H1 (cell line): ENCODE measurements around the gene ATAD3A.

ENCODE experiments used
- EP300 ChIP-seq, 2 experiments: IDR thresholded peaks; 1 replicate in 1 of 2; 2 replicates in 1 of 2; pipeline ENCODE4 v1.6.1; 2011 to 2012; ENCODE audit warnings: low read depth in 2 of 2, low read length in 2 of 2, mild to moderate bottlenecking in 2 of 2, borderline replicate concordance in 1 of 2, inconsistent platforms in 1 of 2, moderate library complexity in 1 of 2
- EZH2 ChIP-seq: fragments of 200-600 bp; sonication (generic); IDR thresholded peaks from 2 replicates; pipeline ENCODE4 v1.7.1; 2012; ENCODE audit warnings: low read depth, mild to moderate bottlenecking, moderate library complexity, low read length, inconsistent platforms; ENCODE audit not compliant: severe bottlenecking
- JUND ChIP-seq: IDR thresholded peaks from 2 replicates; pipeline ENCODE4 v1.6.1; 2011; ENCODE audit warnings: mild to moderate bottlenecking, improper control_type of control experiment, low read length
- POLR2A ChIP-seq, 2 experiments: IDR thresholded peaks; 1 replicate in 1 of 2; 2 replicates in 1 of 2; pipeline ENCODE4 v1.6.1; 2011; ENCODE audit warnings: low read depth in 2 of 2, low read length in 2 of 2, mild to moderate bottlenecking in 2 of 2; ENCODE audit errors: control extremely low read depth in 1 of 2
- POLR2AphosphoS5 ChIP-seq: IDR thresholded peaks from 2 replicates; pipeline ENCODE4 v1.6.1; 2011; ENCODE audit warnings: low read depth, low read length
- RAD21 ChIP-seq, 2 experiments: IDR thresholded peaks in 1 of 2; conservative IDR thresholded peaks in 1 of 2; 2 replicates each; pipeline ENCODE4 v1.6.1; 2011; ENCODE audit warnings: low read depth in 2 of 2, low read length in 2 of 2, improper control_type of control experiment in 1 of 2, inconsistent platforms in 1 of 2, mild to moderate bottlenecking in 1 of 2, moderate library complexity in 1 of 2
- RFX5 ChIP-seq: IDR thresholded peaks from 2 replicates; pipeline ENCODE4 v1.6.1; 2011; ENCODE audit warnings: low read depth, low read length, improper control_type of control experiment, borderline replicate concordance
- RXRA ChIP-seq: IDR thresholded peaks from 2 replicates; pipeline ENCODE4 v1.6.1; 2011; ENCODE audit warnings: low read depth, mild to moderate bottlenecking, low read length, moderate library complexity; ENCODE audit not compliant: insufficient read depth
- TEAD4 ChIP-seq: IDR thresholded peaks from 2 replicates; pipeline ENCODE4 v1.6.1; 2012; ENCODE audit warnings: low read depth, low read length, inconsistent platforms, mixed read lengths
- TF ChIP-seq, protein P1 (sequence below), 3 experiments: IDR thresholded peaks; 1 replicate in 2 of 3; 2 replicates in 1 of 3; pipeline versions ENCODE4 v1.5.1 to v1.6.1; 2011; ENCODE audit warnings: low read length in 3 of 3, mild to moderate bottlenecking in 3 of 3, inconsistent platforms in 2 of 3, low read depth in 1 of 3, moderate library complexity in 1 of 3; ENCODE audit not compliant: insufficient read depth in 1 of 3; ENCODE audit errors: control extremely low read depth in 1 of 3

DNA sequence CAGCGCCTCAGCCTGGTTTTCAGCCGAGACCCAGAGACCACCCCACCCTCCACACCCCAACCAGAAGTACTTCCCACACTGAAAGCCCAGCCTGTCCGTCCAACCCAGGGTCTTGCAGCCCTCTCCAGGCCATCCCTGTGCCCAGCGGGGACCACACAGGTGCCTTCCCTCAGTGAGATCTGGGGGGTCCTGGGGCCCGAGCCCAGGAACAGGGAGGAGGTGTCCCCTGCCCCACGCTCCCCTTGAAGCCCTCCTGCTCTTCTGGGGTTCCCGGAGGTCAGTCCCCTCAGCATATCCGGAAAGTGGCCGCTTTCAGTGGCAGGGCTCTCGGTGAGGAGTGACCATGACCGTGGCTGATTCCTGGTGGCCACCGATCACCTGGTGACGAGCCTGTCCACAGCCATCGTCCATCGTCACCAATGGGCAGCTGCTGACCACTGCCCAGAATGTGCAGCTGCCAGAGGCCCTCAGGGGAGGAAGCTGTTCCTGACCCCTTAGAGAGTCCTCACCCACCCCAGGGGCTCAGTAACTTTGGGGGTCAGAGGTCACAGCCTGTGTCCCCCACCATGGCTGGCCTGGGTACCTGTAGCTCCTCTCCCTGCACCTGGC is 25.1 kb downstream of the ATAD3A start:
- TF ChIP-seq RXRA (no peak), EP300 (IDR thresholded peaks at IDR 0.05; ENCODE audit: borderline replicate concordance in 1 of 2, low read depth in 2 of 2, low read length in 2 of 2) (no peak), EZH2 (no peak), RFX5 (no peak), POLR2A (IDR thresholded peaks at IDR 0.05; ENCODE audit: control extremely low read depth in 1 of 2, low read depth in 2 of 2, low read length in 2 of 2) (no peak), POLR2AphosphoS5 (no peak), RAD21 (IDR thresholded peaks at IDR 0.05 in 1 of 2, conservative IDR thresholded peaks at IDR 0.05 in 1 of 2; ENCODE audit: low read depth in 2 of 2, low read length in 2 of 2) (no peak), JUND (no peak), TEAD4 (no peak)
- TF ChIP-seq, protein P1, sequence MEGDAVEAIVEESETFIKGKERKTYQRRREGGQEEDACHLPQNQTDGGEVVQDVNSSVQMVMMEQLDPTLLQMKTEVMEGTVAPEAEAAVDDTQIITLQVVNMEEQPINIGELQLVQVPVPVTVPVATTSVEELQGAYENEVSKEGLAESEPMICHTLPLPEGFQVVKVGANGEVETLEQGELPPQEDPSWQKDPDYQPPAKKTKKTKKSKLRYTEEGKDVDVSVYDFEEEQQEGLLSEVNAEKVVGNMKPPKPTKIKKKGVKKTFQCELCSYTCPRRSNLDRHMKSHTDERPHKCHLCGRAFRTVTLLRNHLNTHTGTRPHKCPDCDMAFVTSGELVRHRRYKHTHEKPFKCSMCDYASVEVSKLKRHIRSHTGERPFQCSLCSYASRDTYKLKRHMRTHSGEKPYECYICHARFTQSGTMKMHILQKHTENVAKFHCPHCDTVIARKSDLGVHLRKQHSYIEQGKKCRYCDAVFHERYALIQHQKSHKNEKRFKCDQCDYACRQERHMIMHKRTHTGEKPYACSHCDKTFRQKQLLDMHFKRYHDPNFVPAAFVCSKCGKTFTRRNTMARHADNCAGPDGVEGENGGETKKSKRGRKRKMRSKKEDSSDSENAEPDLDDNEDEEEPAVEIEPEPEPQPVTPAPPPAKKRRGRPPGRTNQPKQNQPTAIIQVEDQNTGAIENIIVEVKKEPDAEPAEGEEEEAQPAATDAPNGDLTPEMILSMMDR (IDR thresholded peaks at IDR 0.05; ENCODE audit: control extremely low read depth in 1 of 3, insufficient read depth in 1 of 3, low read depth in 1 of 3, low read length in 3 of 3), result no peak
